OCI-M1 (cell line): Measurements from ENCODE around the gene RABGGTA.
"Not testable (repeated sequence)": the region's sequence is repeated elsewhere in the genome, so short reads cannot be mapped to it uniquely, and the experiment has no call there.

ENCODE experiments used
- DNase-seq: peaks from one replicate; lab custom pipeline; 2025; lab: John Stamatoyannopoulos, UW

RABGGTA gene

DNA sequence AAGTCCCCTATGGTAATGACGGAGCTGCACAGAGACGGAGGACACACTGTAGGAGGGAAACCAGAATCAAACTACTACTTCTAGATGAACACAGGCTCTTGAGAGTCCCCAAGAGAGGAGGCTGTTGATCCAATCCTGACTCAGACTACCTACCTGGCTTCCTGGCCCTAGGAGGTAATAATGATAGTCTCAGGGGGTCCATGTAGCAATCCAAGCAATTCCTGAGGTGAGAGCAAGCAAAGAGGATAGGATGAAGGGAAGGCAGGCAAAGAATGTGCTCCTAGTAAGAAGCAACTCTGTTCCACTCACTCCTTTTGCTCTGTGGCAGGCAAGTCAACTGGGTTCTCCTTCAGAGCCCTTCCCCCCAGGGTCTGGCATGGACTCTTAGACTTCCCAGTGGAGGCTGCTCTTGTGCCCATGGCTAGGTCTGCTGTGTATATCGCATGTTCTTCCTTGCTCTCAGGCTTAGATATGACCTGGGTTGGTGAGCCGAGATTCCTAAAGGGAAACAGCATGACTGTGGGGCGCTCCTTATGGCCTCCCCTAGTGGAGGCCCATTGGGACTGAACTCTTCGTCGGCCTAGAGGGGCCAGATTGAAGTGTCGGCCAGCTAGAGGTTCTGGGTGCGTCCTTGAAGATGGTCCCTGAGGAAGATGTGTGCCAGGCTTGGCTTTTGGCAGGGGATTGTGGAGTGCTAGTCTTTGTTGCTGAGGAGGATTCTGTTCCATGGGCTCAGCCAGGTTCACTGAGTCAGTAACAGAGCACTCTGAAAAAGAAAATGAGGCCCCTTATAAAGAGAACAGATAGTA lies 31.1 kb downstream of the RABGGTA start:
- DNase-seq: no peak

DNA sequence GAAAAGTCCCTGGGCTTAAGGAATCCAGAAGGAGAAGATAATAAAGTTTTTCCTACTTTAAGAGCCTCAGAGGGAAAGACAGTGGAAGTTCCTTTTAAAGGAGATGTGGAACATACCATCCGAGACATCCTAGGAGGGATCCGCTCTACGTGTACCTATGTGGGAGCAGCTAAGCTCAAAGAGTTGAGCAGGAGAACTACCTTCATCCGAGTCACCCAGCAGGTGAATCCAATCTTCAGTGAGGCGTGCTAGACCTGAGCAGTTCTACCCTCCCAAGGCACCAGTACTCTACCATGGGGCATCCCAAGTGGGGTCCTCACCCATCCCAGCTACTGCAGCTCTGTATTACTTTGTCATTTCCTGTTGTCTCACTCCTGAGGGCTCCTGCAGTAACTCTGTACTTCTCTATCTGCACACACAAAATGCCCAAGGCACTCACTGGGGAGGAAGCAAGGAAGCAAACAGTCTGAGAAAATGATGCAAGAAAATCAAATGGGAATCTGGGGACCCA lies 32.8 kb downstream of the RABGGTA start:
- no peak for DNase-seq

DNA sequence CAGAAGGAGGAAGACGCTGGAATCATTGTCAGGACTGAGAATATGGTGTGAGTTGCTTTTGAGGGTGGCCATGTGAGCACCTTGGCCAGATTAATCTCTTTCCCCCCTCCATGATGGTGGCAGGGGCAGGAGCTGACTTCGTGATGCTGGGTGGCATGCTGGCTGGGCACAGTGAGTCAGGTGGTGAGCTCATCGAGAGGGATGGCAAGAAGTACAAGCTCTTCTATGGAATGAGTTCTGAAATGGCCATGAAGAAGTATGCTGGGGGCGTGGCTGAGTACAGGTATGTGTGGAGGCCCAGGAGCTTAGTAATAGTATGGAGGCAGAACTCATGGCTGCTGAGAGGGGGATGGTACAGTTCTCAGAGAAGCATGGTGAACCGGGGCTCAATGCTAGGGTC lies 33.3 kb downstream of the RABGGTA start:
- no peak for DNase-seq

DNA sequence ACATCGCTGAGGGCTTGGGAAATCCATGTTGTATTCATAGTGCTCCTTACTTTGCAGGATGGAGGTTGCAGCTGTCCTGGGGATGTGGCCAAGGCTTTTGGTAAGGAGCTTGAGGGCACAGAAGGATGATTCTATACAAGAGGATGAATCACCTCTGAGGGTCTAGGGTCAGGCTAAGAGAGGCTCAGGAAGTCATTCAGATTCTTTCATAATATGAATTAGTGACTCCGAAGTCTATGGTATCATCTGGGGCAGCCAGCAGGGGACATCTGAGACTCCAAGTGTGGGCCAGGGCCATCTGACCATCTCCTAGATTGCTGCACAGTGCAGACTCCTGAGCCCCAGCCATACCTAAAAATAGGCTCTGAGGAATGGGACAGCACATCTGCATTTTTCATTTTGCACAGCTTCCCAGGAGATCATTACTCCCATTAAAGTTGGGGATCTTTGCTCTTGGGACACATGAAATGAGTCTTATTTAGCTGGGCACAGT lies 33.9 kb downstream of the RABGGTA start:
- DNase-seq: no peak

DNA sequence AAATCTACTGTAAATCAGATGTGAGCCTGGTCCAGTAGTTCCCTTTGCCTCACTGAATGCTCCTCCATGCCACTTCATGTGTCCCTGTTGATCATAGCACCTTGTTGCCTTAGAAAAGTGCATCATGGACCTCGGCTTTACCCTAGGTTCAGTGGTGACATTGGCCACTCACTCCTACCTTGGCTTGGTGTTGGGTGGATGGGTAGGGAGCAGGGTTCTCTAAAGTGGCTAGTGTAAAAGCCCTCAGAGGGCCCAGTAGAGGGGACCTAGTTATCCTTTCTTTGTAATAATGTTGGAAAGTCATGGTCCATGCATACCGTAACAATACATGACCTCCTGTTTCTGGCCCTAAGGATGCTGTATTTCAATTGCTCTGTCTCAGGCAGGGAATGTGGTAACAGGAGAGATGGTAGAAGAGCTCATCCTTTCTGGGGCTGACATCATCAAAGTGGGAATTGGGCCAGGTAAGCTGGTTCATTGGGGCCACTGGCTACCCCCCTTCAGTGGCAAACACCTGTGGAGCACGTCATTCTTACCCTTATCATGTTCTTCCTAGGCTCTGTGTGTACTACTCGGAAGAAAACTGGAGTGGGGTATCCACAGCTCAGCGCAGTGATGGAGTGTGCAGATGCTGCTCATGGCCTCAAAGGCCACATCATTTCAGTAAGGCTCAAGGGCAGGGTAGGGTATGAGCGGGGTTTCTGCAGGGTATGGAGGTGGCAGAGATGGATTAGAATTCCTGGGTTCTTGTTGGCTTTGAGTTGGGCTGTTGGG lies 34.5 kb downstream of the RABGGTA start:
- DNase-seq: no peak

DNA sequence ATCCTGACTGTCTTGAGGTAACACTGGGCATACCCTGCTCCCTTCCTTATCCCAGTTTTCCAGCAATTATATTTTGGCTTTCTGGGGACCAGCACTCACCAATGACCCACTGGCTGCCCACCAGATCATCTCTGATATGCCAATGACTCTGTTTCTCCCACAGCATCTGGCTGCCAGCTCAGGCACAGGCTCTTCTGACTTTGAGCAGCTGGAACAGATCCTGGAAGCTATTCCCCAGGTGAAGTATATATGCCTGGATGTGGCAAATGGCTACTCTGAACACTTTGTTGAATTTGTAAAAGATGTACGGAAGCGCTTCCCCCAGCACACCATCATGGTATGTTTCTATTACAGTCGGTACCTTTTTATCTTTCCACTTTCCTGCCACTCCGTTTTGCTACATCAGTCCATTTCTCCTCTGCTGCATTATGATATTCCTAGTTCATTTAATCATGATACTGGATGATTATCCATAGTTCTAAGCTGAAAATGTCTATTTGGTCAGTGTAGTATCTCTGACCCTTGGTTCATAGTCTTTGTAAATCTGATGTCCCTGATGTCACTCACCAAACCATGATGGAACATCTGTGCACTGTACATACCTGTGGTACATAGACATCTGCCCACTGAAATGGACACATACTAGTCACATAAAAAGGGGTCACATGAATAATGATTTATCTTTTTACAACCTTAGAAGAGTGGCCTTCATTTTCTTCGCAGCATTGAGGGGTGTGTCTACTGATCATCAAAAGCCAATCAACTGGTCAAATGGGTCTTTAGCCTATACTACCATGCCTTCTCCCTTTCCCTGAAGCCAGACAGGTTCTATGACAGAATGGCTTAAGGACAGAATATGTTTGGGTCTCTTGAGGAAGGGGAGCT lies 35.4 kb downstream of the RABGGTA start:
- DNase-seq: no peak

DNA sequence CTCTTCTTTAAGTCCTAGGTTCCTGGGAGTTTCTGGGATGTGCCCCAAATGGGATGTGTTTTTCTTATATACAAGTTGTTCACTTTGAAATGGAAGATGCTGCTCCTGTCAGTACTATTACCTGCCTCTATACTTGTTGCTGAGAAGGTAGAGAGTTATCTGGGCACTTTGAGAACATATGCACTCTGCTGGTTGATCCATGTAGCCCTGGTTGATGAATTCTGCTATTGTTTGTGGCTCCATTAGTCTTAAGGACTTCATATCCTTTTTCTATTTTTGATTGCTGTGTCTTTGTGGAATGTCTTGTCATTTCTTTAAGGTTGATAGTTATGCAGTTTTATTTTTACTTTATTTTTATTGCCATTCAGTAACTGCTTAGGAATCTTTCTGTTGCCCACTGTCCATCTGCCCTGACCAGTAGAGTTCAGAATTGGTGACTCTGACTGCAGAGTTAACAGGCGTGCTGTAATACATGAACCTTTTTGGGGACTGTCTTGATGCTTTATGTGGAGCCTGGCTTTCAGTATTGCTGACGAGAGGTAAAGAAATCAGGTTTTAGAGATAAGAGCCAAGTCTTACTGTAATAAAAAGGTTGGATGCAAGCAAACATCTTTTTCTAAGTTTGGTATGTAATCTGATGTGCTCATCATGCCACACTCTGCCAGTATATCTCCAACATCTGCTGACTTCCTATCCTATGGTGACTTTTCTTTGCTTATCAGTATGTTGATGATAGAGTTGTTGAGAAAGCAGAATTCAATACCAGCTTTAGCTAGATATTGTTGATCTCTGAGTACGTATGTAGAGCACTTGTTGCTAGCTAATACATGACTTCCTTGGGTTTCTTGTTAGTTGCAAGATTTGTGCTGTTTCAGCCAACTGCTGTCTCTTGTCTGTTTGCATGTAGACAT lies 37.0 kb downstream of the RABGGTA start:
- DNase-seq: no peak

DNA sequence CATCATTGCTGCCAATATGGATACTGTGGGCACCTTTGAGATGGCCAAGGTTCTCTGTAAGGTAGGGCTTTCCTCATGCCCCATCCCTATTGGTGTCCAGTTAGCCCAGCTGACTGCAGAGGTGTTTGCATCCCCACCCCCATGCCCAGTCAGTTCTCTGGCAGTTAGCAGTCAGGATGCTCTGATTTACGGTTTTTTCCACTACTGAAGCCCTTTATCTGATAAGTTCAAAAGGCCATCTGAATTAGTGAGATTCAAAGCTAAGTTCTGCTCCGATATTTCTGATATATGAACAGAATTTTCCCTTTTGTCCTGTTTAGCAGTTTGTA lies 37.9 kb downstream of the RABGGTA start:
- peak; percentile 43 for DNase-seq

DNA sequence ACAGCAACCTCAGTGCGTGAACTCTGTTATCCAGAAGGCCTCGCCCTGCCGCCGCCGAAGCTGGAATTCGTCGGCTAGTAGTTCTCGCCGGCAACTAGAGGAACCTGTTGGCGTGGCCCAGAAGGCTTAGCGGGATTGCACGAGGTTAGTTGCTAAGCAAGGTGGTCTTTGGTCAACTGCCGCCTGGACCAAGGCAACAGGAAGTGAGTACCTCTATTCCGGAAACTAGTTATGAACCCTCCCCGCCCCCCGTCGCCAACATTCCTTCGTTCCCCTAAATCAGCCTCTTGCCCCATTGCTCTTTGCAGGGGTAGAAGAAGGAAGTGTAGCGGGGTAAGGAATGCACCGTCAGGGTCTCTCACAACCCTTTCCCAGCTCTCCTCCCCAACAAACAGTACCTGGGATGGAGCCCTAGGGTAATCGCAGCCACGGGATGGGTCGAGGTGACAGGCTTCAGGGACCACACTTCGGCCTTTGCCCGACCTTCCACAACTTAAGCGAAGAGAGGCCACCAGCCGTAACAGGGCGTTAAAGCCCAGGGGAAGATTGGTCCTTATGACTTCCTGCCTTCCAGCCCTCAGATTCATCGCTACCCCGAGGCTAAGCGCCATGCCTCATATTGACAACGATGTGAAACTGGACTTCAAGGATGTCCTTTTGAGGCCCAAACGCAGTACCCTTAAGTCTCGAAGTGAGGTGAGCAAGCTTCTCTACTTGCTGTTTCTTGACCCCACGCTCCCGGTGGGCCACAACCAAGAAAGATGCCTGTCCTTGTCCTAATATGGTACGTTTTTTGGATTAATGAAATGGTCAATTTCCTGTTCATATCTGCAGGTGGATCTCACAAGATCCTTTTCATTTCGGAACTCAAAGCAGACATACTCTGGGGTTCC lies 38.5 kb downstream of the RABGGTA start, which contains the start of gene GMPR2:
Gene GMPR2, plus strand, starts transcription at position 285 of the 893 bp plus-strand sequence. Its CDS starts 325 bp downstream, at position 610.
- no peak for DNase-seq

DNA sequence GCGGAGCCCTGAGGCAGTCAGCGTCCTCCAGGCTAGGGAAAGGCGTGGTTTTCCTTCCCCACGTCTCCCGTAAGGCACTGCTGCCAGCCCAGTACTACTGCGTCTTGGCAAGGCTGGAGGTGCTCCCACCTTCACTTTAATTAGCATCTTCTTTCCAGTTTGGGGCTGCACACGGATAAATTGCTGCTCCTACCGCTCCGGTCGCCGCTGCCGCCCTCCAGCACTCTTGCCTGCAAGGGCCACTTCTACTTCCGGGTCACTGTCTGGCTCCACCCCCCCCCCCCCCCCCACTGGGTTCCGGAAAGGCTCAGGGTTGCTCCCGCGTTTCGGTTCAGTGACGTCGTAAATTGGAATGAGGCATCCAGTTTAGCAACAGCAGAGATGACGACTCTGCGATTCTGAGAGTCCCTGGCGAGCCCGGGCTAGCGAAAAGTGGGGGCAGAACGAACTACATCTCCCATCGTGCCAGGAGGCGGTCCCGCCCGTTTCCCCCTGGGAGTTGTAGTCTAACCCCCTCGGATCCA lies 39.2 kb downstream of the RABGGTA start, which contains the start of gene NEDD8:
Gene NEDD8, minus strand, starts transcription at position 247 of the 524 bp plus-strand sequence. Its CDS starts 100 bp downstream, at position 147.
- DNase-seq: peak; percentile 92

DNA sequence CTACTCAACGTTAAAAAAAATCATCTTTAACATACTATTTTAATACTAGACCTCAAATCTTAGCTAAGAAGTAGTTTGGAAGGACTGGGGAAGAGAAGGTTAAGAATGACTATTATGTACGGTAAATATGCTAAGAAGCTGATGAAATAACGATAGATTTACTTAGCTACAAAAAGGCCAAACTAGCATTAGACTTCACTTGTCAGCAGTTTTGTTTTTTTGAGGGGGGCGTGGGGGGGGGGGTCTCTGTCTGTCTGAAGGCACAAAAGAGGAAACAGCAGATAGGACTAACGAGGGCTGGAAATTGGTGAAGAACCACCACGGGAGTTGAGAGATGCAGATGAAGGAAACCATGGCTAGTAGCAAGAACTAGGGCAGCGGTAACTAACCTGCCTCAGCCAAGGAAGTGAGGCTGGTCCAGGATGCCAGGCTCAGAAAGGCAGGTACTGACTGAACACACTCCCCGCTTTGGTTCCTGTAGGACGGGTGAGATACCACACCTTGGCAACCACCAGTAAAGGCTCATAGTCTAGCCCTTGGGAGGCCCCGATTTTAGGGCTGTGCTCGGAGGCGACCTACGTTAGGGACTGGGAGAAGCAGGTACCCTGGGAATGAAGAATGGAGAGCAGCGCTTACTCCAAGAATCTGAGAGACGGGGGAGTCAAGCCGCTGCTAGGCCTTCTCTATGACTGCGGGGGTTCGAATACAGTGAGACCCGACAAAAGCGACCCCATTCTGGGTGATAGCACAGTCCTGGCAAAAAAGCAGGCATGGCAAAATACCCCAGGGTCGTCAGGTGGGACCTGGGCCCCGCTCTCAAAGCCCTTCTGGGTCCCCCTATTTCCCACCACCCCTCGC lies 39.9 kb downstream of the RABGGTA start:
- peak; percentile 10 for DNase-seq

DNA sequence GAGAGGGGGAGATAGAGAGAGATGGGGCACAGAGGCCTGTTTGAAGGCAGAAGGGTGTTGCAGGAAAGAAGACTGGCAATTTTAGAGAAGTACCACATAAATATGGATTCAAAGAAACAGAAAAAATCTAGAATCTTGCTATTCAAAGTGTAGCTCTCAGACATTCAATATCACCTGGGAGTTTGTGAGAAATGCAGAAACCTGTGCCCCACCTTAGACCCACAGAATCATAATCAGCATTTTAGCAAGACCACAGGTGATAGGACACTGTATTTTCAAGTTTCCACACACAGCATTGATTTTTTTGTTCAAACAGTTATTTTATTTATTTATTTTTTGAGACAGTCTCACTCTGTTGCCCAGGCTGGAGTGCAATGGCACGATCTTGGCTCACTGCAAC lies 42.5 kb downstream of the RABGGTA start:
- no peak for DNase-seq

DNA sequence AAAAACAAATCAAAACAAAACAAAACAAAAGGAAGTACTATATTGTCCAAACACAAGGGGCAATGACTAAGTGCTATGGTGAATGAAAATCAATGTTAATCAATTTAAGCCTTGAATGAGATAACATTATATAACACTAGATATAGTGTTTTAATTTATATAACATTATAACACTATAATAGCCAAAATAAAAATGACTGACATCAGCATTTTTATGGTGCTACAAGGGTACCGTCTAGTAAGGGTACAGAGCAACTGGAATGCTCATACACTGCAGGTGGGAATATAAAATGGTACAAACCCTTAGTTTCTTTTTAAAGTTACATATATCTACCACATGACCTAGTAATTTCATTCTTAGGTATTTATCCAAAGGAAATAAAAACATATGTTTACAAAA lies 44.9 kb downstream of the RABGGTA start:
- no peak for DNase-seq

DNA sequence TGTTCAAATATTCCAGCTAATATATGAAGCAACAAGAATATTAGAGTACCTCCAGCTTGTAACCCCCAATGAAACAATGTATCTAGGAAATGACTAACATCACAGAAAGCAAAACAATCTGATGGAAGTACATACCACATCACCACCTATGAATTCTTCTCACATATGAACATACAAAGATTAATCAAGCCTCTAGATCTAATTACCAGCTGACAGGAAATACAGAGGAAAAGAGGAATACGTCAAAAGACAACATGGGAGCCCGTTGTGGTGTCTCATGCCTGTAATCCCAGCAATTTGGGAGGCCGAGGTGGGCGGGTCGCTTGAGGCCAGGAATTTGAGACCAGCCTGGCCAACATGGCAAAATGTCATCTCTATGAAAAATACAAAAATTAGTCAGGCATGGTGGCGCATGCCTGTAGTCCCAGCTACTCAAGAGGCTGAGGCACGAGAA lies 46.8 kb downstream of the RABGGTA start:
- no peak for DNase-seq

DNA sequence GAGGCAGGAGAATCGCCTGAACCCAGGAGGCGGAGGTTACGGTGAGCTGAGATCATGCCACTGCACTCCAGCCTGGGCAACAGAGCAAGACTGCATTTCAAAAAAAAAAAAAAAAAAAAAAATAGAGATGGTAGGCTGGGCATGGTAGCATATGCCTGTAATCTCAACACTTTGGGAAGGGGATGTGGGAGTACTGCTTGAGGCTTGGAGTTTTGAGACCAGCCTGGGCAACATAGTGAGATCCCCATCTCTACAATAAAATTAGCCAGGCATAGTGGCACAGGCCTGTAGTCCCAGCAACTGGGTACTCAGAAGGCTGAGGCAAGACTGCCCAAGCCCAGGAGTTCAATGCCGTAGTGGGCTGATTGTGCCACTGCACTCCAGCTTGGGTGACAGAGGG lies 48.4 kb downstream of the RABGGTA start:
- not testable (repeated sequence) for DNase-seq

DNA sequence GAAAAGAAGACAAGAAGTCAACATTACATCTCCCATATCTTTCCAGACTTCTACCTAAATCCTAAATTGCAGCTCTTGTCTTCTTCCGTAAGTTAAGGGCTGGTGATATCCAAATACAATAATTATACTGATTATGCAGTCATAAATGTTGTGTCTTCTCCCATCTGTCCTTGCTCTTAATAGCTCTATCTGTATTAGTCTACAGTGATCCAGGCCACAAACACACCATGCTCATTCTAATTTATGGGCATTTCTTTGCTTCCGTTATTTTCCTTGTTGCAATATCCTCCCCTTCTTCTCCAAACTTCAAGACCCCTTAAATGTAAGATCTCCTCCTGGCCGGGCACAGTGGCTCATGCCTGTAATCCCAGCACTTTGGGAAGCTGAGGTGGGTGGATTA lies 51.9 kb downstream of the RABGGTA start:
- DNase-seq: no peak

DNA sequence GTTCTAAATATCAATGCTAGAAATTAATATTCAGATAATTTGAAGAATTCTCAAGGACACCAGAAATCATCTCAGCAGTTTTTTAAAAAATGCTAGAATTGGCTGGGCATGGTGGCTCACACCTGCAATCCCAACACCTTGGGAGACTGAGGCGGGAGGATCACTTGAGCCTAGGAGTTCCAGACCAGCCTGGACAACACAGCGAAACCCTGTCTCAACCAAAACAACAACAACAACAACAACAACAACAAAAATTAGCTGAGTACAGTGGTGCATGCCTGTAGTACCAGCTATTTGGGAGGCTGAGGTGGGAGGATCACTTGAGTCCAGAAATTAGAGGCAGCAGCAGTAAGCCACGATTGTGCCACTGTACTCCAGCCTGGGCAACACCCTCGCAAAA lies 52.3 kb downstream of the RABGGTA start:
- DNase-seq: no peak

DNA sequence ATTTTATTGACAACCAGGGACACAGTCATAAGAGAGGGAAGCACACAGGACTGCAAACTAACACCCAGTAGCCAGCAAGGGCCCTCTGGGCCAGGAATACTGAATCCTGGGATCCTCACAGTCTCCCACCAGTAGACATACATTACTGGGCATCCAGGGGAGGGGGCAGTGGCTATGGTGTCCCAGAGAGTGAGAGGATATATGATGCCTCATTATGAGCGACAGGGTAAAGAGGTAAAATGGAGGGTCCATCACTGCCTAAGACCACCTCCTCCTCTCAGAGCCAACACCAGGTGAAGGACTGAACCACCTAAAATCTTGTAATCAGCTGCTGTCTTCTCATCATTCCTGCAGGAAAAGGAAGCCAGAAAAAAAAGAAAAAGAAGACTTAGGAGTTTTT lies 54.5 kb downstream of the RABGGTA start:
- DNase-seq: not testable (repeated sequence)
